Endothelial cell of umbilical vein (primary cell): Measurements from ENCODE around the gene DMPK. TPM values are rescaled to one million over a fixed set of nuclear protein-coding genes. Genes with fewer than 3 reads are reported as not detected.

Experiments used
- BruUV-seq: library from RNA; stranded (reverse); fragments of 400-500 nt; replicated peaks from 2 replicates; lab custom pipeline; 2021; lab: Mats Ljungman, UMichigan
- CTCF ChIA-PET: fragments of 300-600, 350-600 bp; sonication (Branson Sonifier 250); formaldehyde crosslinking; loops from one replicate; lab custom pipeline; 2021; ENCODE audit warnings: antibody characterized with exemption, inconsistent platforms; lab: Charles Lee
- POLR2A ChIA-PET: fragments of 300-600, 350-600 bp; sonication (Branson Sonifier 250); formaldehyde crosslinking; loops from one replicate; lab custom pipeline; 2021; ENCODE audit warnings: antibody characterized with exemption, inconsistent platforms; lab: Charles Lee
- DNase-seq: peaks from one replicate; pipeline ENCODE4 v3.0.0-alpha.2; 2011; ENCODE audit warnings: low read depth, low spot score
- FAIRE-seq: peaks from 2 replicates; lab custom pipeline; 2011; peaks lifted over from hg19 to GRCh38; lab: Jason Lieb, UNC
- H2AFZ ChIP-seq: 2 replicates; pipeline ENCODE4 v1.6.0; 2012; ENCODE audit warnings: low read depth, low read length, control low read depth, inconsistent platforms
- H3K27ac ChIP-seq: 2 replicates; pipeline ENCODE4 v1.5.1; 2011; ENCODE audit warnings: low read depth, mild to moderate bottlenecking, control low read depth, low read length, moderate library complexity; ENCODE audit not compliant: insufficient read depth
- H3K27me3 ChIP-seq, 2 experiments: 2 replicates each; pipeline versions ENCODE4 v1.6.0 to v1.6.1; 2011; ENCODE audit warnings: low read length in 2 of 2, mixed read lengths in 1 of 2; ENCODE audit not compliant: control insufficient read depth in 2 of 2, insufficient read depth in 2 of 2
- H3K36me3 ChIP-seq, 2 experiments: 2 replicates in 1 of 2; 3 replicates in 1 of 2; pipeline ENCODE4 v1.5.1; 2011; ENCODE audit warnings: low read length in 2 of 2, mild to moderate bottlenecking in 1 of 2, moderate library complexity in 1 of 2; ENCODE audit not compliant: control insufficient read depth in 2 of 2, insufficient read depth in 2 of 2; ENCODE audit errors: extremely low read depth in 1 of 2
- H3K4me1 ChIP-seq: 3 replicates; pipeline ENCODE4 v1.5.1; 2011; ENCODE audit warnings: mild to moderate bottlenecking, low read length; ENCODE audit not compliant: control insufficient read depth, insufficient read depth; ENCODE audit errors: extremely low read depth
- H3K4me2 ChIP-seq: 2 replicates; pipeline ENCODE4 v1.6.1; 2011; ENCODE audit warnings: low read length, control low read depth, mixed read lengths; ENCODE audit not compliant: insufficient read depth
- H3K4me3 ChIP-seq, 3 experiments: fragments of 200-600 bp in 1 of 3; sonication (generic), shearing (Covaris generic) in 1 of 3; replicated peaks in 1 of 3; 2 replicates each; pipeline ENCODE4 v1.5.1; 2011 to 2016; ENCODE audit warnings: control low read depth in 3 of 3, low read length in 3 of 3, mild to moderate bottlenecking in 2 of 3, inconsistent platforms in 1 of 3, low read depth in 1 of 3, moderate library complexity in 1 of 3; ENCODE audit not compliant: insufficient read depth in 1 of 3
- H3K79me2 ChIP-seq: 2 replicates; pipeline ENCODE4 v1.6.0; 2012; ENCODE audit warnings: low read length, inconsistent platforms; ENCODE audit not compliant: control insufficient read depth, insufficient read depth
- H3K9ac ChIP-seq: replicated peaks from 2 replicates; pipeline ENCODE3; 2011; ENCODE audit warnings: low read length, control low read depth; ENCODE audit not compliant: insufficient read depth; ENCODE audit errors: extremely low read depth
- H3K9me1 ChIP-seq: replicated peaks from 3 replicates; pipeline ENCODE4 v1.6.0; 2011; ENCODE audit warnings: mild to moderate bottlenecking, low read length; ENCODE audit not compliant: control insufficient read depth, insufficient read depth; ENCODE audit errors: extremely low read depth
- H3K9me3 ChIP-seq: replicated peaks from 2 replicates; pipeline ENCODE4 v1.5.1; 2012; ENCODE audit warnings: low read length, inconsistent platforms; ENCODE audit not compliant: control insufficient read depth, insufficient read depth
- H4K20me1 ChIP-seq: replicated peaks from 2 replicates; pipeline ENCODE3; 2011; ENCODE audit warnings: mild to moderate bottlenecking, low read length; ENCODE audit not compliant: control insufficient read depth, insufficient read depth; ENCODE audit errors: extremely low read depth
- EZH2 ChIP-seq: IDR thresholded peaks from 2 replicates; pipeline ENCODE4 v1.6.1; 2012; ENCODE audit warnings: borderline replicate concordance, low read depth, mild to moderate bottlenecking, moderate library complexity, low read length, inconsistent platforms; ENCODE audit not compliant: severe bottlenecking
- FOS ChIP-seq: IDR thresholded peaks from 2 replicates; pipeline ENCODE4 v1.6.1; 2011; ENCODE audit warnings: mild to moderate bottlenecking, low read length, moderate library complexity, borderline replicate concordance; ENCODE audit not compliant: insufficient read depth
- GATA2 ChIP-seq: IDR thresholded peaks from 2 replicates; pipeline ENCODE4 v1.7.0; 2011; ENCODE audit warnings: low read depth, mild to moderate bottlenecking, moderate library complexity, mixed read lengths, low read length; ENCODE audit not compliant: insufficient read length, insufficient read depth
- JUN ChIP-seq: IDR thresholded peaks from 2 replicates; pipeline ENCODE4 v1.6.1; 2011; ENCODE audit warnings: borderline replicate concordance, low read depth; ENCODE audit not compliant: insufficient read length, insufficient read depth
- MYC ChIP-seq: IDR thresholded peaks from one replicate; pipeline ENCODE4 v1.6.1; 2011; ENCODE audit warnings: mild to moderate bottlenecking, low read depth, low read length
- POLR2A ChIP-seq: IDR thresholded peaks from 2 replicates; pipeline ENCODE4 v1.6.1; 2012; ENCODE audit warnings: low read depth, mild to moderate bottlenecking, control low read depth, low read length
- POLR2AphosphoS5 ChIP-seq: IDR thresholded peaks from 2 replicates; pipeline ENCODE4 v1.6.1; 2012; ENCODE audit warnings: low read depth, mild to moderate bottlenecking, control low read depth, low read length, moderate library complexity; ENCODE audit not compliant: insufficient read depth
- dilution Hi-C: fragments of 300-500 bp; cut with MboI; formaldehyde crosslinking; loops from one replicate; pipeline ENCODE4 v1.15.0; 2019; ENCODE audit warnings: low sequenced_read_pairs; ENCODE audit not compliant: extremely low pct_ligation_motif_present
- intact Hi-C: fragments of 100-400 bp; cut with micrococcal nuclease; formaldehyde crosslinking; loops from one replicate; pipeline ENCODE4 v1.10.0; 2022
- polyA plus RNA-seq, 4 experiments: library from polyadenylated mRNA; depleted of rRNA in 3 of 4; stranded (reverse) in 3 of 4; unstranded in 1 of 4; fragments of >200 nt; gene quantifications; 2 replicates each; pipeline versions ENCODE4 v1.2.1 to v1.2.3, GENCODE V29; 2011 to 2012; ENCODE audit warnings: missing spikeins in 1 of 4
- total RNA-seq: library from RNA; stranded (reverse); gene quantifications from 2 replicates; pipeline ENCODE4 v1.2.3, GENCODE V29; 2021
- TF ChIP-seq, protein P1 (sequence below), 2 donors: IDR thresholded peaks; 1 replicate in 1 of 2; 2 replicates in 1 of 2; pipeline ENCODE4 v1.5.1; 2011; ENCODE audit warnings: low read length in 2 of 2, mild to moderate bottlenecking in 2 of 2, moderate library complexity in 2 of 2, control low read depth in 1 of 2, inconsistent platforms in 1 of 2, low read depth in 1 of 2; ENCODE audit not compliant: insufficient read depth in 1 of 2; ENCODE audit errors: extremely low read depth in 1 of 2
- TF ChIP-seq, protein P2 (sequence below): IDR thresholded peaks from 2 replicates; pipeline ENCODE4 v1.6.1; 2011; ENCODE audit not compliant: insufficient read depth, insufficient read length

The DMPK gene
- total and polyA plus RNA-seq, 2 donors (not counting 3 experiments of a cell fraction or from before 2014, with no cell fraction given): 36.6 to 73.3 TPM

DNA sequence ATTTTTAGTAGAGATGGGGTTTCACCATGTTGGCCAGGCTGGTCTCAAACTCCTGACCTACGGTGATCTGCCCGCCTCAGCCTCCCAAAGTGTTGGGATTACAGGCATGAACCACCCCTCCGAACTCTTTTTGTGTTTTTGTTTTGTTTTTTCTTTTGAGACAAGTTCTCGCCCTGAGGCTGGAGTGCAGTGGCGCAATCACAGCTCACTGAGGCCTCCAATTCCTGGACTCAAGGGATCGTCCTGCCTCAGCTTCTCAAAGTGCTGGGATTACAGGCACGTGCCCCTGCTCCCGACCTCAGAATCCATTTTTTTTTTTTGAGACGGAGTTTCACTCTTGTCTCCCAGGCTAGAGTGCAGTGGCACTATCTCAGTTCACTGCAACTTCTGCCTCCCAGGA is 24.6 kb downstream of the DMPK start:
- H3K9me1 ChIP-seq: no peaks in the 10 kb centered on the region
- H3K36me3 ChIP-seq: no peaks in the 10 kb centered on the region
- no peaks in the 10 kb centered on the region for H3K79me2 ChIP-seq
- TF ChIP-seq POLR2AphosphoS5 (no peak), GATA2 (no peak), FOS (no peak), JUN (no peak), EZH2 (no peak), MYC (no peak), POLR2A (no peak)
- TF ChIP-seq, protein P1, sequence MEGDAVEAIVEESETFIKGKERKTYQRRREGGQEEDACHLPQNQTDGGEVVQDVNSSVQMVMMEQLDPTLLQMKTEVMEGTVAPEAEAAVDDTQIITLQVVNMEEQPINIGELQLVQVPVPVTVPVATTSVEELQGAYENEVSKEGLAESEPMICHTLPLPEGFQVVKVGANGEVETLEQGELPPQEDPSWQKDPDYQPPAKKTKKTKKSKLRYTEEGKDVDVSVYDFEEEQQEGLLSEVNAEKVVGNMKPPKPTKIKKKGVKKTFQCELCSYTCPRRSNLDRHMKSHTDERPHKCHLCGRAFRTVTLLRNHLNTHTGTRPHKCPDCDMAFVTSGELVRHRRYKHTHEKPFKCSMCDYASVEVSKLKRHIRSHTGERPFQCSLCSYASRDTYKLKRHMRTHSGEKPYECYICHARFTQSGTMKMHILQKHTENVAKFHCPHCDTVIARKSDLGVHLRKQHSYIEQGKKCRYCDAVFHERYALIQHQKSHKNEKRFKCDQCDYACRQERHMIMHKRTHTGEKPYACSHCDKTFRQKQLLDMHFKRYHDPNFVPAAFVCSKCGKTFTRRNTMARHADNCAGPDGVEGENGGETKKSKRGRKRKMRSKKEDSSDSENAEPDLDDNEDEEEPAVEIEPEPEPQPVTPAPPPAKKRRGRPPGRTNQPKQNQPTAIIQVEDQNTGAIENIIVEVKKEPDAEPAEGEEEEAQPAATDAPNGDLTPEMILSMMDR (IDR thresholded peaks at IDR 0.05; ENCODE audit: extremely low read depth in 1 of 2, insufficient read depth in 1 of 2, low read depth in 1 of 2, low read length in 2 of 2): no peak
- TF ChIP-seq, protein P2, sequence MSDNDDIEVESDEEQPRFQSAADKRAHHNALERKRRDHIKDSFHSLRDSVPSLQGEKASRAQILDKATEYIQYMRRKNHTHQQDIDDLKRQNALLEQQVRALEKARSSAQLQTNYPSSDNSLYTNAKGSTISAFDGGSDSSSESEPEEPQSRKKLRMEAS: no peak
- POLR2A ChIA-PET: interaction anchor here (0.8 kb wide), 1 partner anchor 12 kb away, joined by 3 read pairs; the partner anchor contains the start of gene SIX5
- no peaks in the 10 kb centered on the region for H3K9me3 ChIP-seq
- BruUV-seq: no TSS peak
- no peak overlapping the region for H3K9ac ChIP-seq
- no peak overlapping the region for H3K4me3 ChIP-seq
- no peak for FAIRE-seq
- dilution Hi-C loops: no loop called here
- no peaks in the 10 kb centered on the region for H4K20me1 ChIP-seq
- DNase-seq: no peak
- H2AFZ ChIP-seq: no peak overlapping the region
- no peaks in the 10 kb centered on the region for H3K27me3 ChIP-seq
- H3K4me1 ChIP-seq: no peaks in the 10 kb centered on the region
- intact Hi-C loops: no loop called here
- H3K4me2 ChIP-seq: no peak overlapping the region
- H3K27ac ChIP-seq: no peak overlapping the region
- CTCF ChIA-PET: interaction anchor here (1.0 to 2.0 kb wide), 3 partner anchors 10 to 51 kb away, joined by 3 to 10 read pairs (median 3); no protein-coding TSS in a partner anchor
